ENCODE measurements around the gene PCGF3.
"Not testable (repeated sequence)": the region's sequence is repeated elsewhere in the genome, so short reads cannot be mapped to it uniquely, and the experiment has no call there.

Gene PCGF3

GRCh38 chr4:706083-706633, 526 bp downstream of the PCGF3 start:
- not testable (repeated sequence) for DNase-seq

GRCh38 chr4:706834-707598, 1.4 kb downstream of the PCGF3 start:
- no peak for DNase-seq

- no peak for DNase-seq
Measured at GRCh38 chr4:707929-708630, 2.4 kb downstream of the PCGF3 start.

GRCh38 chr4:708631-708933, 3.0 kb downstream of the PCGF3 start:
- DNase-seq, result no peak

- no peak for DNase-seq
Measured at GRCh38 chr4:709348-709747, 3.7 kb downstream of the PCGF3 start.

GRCh38 chr4:710116-710515, 4.5 kb downstream of the PCGF3 start:
- no peak for DNase-seq

GRCh38 chr4:710916-711315, 5.3 kb downstream of the PCGF3 start:
- DNase-seq, result no peak

GRCh38 chr4:712093-712492, 6.5 kb downstream of the PCGF3 start:
- no peak for DNase-seq

GRCh38 chr4:712916-713632, 7.4 kb downstream of the PCGF3 start:
- DNase-seq, result no peak

GRCh38 chr4:714087-714486, 8.5 kb downstream of the PCGF3 start:
- no peak for DNase-seq

- no peak for DNase-seq
Measured at GRCh38 chr4:717601-718320, 12.1 kb downstream of the PCGF3 start.

GRCh38 chr4:718460-718859, 12.8 kb downstream of the PCGF3 start:
- DNase-seq, result no peak

- no peak for DNase-seq
Measured at GRCh38 chr4:720111-720860, 14.7 kb downstream of the PCGF3 start.

GRCh38 chr4:721261-722168, 15.9 kb downstream of the PCGF3 start:
- DNase-seq, result no peak

- DNase-seq, result no peak
Measured at GRCh38 chr4:722169-722725, 16.6 kb downstream of the PCGF3 start.

GRCh38 chr4:722851-723360, 17.3 kb downstream of the PCGF3 start:
- no peak for DNase-seq

- no peak for DNase-seq
Measured at GRCh38 chr4:723751-724530, 18.3 kb downstream of the PCGF3 start.

GRCh38 chr4:725391-726234, 20.0 kb downstream of the PCGF3 start:
- DNase-seq, result no peak
